Hematopoietic multipotent progenitor cell treated with erythropoietin and hydrocortisone succinate and interleukin-3 and kit ligand, for 4 days (in vitro differentiated cells): ENCODE data around the gene RIMS3.
"Not testable (repeated sequence)": the region's sequence is repeated elsewhere in the genome, so short reads cannot be mapped to it uniquely, and the experiment has no call there.

Experiments
- DNase-seq: peaks from one replicate; pipeline ENCODE4 v3.0.0-alpha.2; 2015

RIMS3 gene

DNA sequence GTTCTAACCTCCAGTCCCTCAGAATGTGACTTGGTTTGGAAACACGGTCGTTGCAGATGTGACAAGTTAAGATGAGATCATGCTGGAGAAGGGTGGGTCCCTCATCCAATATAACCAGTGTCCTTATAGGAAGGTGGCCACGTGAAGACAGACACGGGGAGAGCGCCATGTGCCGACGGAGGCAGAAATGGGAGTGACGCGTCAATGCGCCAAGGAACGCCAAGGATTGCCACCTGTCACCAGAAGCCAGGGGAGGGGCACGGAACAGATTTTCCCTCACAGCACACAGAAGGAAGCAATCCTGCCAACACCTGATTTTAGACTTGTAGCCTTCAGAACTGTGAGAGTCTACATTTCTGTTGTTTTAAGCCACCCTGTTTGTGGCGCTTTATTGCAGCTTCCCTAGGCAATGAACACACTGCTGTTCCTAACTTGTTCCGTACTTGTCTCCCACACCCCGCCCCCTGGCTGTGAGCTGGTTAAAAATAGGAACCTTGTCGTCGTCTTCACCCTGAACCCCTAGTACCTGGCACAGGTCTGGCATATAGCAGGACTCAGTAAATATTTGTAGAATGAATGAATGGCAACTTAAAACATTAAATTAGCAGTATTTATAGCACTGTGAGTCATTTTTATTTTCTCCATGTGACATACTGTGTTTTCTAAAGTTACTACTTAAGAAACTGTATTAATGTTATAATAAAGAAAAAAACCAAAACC is 14.2 kb downstream of the RIMS3 start:
- DNase-seq, result peak; percentile 28

DNA sequence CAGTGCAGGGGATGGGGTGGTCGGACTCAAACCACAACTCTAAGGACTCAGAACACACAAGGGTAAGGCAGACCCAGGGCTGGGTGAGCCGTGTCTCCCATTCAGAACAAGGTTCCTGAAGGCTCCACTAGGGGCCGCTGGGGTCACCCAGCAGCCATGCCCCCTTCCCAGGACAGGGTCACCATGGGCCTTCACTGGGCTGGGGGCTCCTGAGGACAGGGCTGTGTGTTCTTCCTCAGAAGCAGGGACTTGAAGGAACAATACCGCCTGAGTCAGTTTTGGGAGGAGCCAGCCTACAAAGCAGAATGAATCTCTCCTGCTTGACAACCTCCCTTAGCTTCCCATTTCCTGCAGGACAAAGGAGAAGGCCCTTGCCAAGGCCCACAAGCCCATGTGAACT is 15.4 kb downstream of the RIMS3 start:
- peak; percentile 31 for DNase-seq

- no peak for DNase-seq
Measured at GRCh38 chr1:40649592-40649930, 15.9 kb downstream of the RIMS3 start.

GRCh38 chr1:40648928-40649591 is 16.4 kb downstream of the RIMS3 start:
- no peak for DNase-seq

- no peak for DNase-seq
Measured at GRCh38 chr1:40648200-40648599, 17.3 kb downstream of the RIMS3 start.

DNA sequence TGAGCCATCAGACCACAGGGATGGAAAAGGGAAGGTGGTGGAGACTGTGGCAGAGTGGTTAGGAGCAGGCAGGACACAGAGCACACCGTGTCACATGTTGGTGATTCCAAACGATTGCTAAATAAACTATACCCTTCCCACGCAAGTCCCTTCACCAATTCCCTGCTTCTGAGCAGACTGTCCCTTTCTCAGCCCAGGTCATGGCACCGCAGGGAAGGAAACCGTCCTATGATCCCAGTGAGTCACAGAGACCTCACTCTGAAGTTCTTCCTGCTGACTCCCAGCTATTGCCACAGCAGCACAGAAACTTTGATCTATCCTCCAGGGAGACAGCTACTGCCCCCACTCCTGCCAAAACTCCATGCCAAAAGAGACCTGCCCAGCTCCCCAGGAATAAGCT is 19.2 kb downstream of the RIMS3 start:
- DNase-seq, result no peak

DNA sequence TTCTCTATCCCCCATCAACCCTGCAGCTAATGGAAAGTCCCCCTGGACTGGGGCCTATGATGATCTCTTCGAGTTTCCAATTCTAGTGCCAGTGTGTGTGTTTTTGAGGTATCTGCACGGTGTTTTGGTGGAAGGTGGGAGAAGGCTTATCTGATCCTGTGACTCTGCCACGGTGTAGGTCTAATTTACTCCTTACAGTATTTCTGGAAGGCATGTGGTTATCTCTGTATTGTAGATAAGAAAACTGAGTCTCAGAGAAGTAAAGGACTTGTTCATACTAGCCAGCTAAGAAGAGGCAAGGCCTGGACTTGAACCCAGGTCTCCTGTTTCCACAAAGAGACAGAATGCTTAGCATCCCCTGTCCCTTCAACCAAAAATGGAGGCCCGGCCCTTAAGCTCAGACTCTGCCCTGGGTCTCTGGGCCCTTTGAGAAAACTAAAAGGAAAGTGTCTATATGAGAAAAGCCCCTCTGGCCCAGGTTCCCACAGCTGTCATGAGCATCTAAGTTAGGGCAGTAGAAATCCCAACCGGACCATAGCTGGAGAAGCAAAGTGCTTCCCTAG is 20.3 kb downstream of the RIMS3 start:
- peak; percentile 31 for DNase-seq

- DNase-seq, result no peak
Measured at GRCh38 chr1:40641601-40642242, 23.8 kb downstream of the RIMS3 start.

DNA sequence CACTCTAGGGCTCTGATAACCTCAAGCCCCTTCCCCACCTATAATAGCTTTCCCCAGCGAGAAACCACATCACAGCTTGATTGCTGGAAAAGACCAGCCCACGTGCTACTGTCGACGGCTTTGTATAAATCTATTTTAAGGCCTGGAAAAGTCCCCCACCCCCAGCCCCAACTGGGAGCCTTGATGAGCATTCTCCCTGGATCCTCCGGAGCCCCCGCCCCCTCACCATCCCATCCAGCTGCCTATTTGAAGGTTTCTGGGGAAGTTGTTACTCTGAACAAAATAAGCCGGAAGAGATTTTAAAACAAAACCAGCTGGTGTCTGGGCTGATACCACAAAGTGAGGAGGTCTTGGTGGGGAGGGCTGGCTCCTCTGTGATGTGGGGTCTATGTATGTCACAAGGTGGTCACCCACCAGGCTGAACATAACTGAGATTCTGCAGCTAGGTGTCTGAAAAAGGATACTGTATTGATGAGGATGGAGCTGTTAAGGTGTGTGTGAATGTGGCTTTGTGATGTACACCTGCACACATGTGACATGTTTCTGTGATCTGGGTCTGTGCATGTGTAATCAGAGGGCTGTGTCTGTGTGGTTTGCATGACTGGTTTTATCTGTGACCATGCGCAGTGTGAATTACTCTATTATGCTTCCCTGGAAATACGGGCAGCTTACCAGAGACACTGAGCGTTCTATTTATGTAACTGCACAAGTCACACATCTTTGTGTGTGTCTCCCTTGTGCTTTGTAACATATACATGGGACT is 25.0 kb downstream of the RIMS3 start:
- no peak for DNase-seq

- no peak for DNase-seq
Measured at GRCh38 chr1:40638097-40639036, 27.1 kb downstream of the RIMS3 start.

GRCh38 chr1:40637470-40638007 is 27.9 kb downstream of the RIMS3 start:
- DNase-seq, result no peak

- no peak for DNase-seq
Measured at GRCh38 chr1:40636777-40637176, 28.7 kb downstream of the RIMS3 start.

DNA sequence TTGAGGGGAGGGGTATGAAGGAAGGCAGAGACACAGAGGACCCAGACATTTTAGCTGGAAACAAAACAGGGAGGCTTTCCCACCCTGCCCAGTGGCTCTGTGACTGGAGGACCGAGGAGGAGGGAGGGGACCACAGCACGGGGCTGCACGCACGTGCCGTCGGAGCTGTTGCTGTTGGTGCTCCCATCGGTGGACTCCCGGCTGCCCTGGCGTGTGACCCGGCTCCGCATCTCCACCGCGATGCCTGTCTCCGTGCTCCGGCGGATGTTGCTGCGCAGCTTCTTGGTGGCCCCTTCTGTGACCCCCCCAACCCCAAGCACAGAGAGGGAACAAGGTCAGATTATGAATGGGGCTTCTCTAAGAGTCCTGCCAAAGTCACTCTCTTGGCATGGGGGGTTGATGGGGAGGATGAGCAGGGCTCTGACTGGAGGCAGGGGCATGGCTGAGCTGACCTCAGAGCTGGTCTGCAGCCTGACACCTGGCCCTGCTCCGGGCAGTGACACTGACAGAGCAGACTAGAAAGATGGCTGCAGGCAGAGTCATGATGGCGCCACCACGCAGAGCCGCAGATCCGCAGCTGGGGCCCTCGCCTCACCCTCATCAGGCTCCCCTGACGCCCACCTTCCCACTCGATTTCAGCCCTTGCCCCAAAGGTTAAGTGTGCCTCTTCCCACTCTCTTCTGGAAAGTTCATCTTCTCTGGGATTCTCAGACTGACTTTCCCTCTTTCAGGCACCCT is 29.6 kb downstream of the RIMS3 start:
- no peak for DNase-seq

- no peak for DNase-seq
Measured at GRCh38 chr1:40634901-40635655, 30.4 kb downstream of the RIMS3 start.

GRCh38 chr1:40633931-40634376 is 31.5 kb downstream of the RIMS3 start:
- peak; percentile 97 for DNase-seq

GRCh38 chr1:40633523-40633922 is 32.0 kb downstream of the RIMS3 start:
- DNase-seq, result peak; percentile 53

DNA sequence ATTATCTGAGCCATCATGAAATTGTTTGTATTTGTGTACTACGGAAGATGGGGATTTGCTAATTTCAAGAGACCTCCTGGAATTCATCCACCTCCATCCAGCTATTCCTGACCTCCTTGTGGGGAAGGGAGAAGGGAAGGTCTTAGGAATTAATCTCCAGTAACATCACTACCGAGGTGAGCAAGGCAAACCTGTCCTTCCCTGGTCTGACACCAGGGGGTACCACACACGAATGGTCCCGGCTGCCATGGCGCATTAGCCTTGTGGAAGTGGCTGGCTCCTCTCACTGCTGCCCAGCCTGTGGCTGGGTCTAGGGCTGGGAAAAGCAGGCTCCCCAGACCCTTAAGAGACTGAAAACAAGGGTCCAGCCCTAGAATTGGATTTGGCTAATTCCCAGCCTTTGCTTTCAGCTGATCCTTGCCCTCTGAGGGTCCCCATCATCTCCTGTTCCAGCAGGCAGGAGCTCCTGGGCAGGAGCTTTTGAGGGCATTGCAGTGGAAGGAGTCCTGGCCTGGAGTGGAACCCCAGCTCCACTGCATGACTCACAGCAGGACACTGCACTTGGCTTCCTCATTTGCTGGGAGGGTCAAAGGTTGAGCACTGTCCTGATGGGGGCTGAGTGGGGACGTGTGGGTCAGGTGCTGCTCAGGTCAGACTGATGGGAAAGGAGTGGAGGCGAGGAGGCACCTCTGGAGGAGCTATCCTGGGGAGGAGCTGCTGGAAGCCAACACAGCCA is 34.8 kb downstream of the RIMS3 start:
- DNase-seq, result peak; percentile 76

GRCh38 chr1:40629546-40629945 is 35.9 kb downstream of the RIMS3 start:
- DNase-seq, result not testable (repeated sequence)

- no peak for DNase-seq
Measured at GRCh38 chr1:40628903-40629292, 36.6 kb downstream of the RIMS3 start.
